Measurements from ENCODE around the gene NUP98. TPM values are rescaled to one million over a fixed set of nuclear protein-coding genes. Genes with fewer than 3 reads are reported as not detected.

NUP98 gene
- total RNA-seq, 4 donors from 2014 or later: 73.8 to 205 (median 110) TPM

- peak; percentile 64 for ATAC-seq (ENCODE audit: low FRiP score)
- no peak for DNase-seq (ENCODE audit: low spot score)
- no peak for TF ChIP-seq CTCF (IDR thresholded peaks at IDR 0.05)
Measured at GRCh38 chr11:3723014-3723708, 74.2 kb downstream of the NUP98 start.

- no peak for DNase-seq (ENCODE audit: low spot score)
- ATAC-seq (ENCODE audit: low FRiP score): no peak
- no peak for TF ChIP-seq CTCF (IDR thresholded peaks at IDR 0.05)
Measured at GRCh38 chr11:3722100-3722499, 75.3 kb downstream of the NUP98 start.

- ATAC-seq (ENCODE audit: low FRiP score) (no peak), DNase-seq (ENCODE audit: low spot score) (no peak)
- no peak for TF ChIP-seq CTCF (IDR thresholded peaks at IDR 0.05)
Measured at GRCh38 chr11:3720997-3721396, 76.4 kb downstream of the NUP98 start.

GRCh38 chr11:3712274-3712673 lies 85.1 kb downstream of the NUP98 start:
- no peak for TF ChIP-seq CTCF (IDR thresholded peaks at IDR 0.05)
- no peak for DNase-seq (ENCODE audit: low spot score)
- ATAC-seq (ENCODE audit: low FRiP score): no peak

GRCh38 chr11:3710485-3711259 lies 86.7 kb downstream of the NUP98 start:
- no peak for ATAC-seq (ENCODE audit: low FRiP score)
- DNase-seq (ENCODE audit: low spot score): no peak
- TF ChIP-seq CTCF (IDR thresholded peaks at IDR 0.05): no peak

- ATAC-seq (ENCODE audit: low FRiP score): no peak
- TF ChIP-seq CTCF (IDR thresholded peaks at IDR 0.05): no peak
Measured at GRCh38 chr11:3709977-3710376, 87.4 kb downstream of the NUP98 start.

GRCh38 chr11:3707176-3707575 lies 90.2 kb downstream of the NUP98 start:
- ATAC-seq (ENCODE audit: low FRiP score) (no peak), DNase-seq (ENCODE audit: low spot score) (no peak)
- TF ChIP-seq CTCF (IDR thresholded peaks at IDR 0.05): no peak

More at GRCh38 chr11:3709977-3710376, 87.4 kb downstream of the NUP98 start:
- DNase-seq (ENCODE audit: low spot score): no peak
